ENCODE results near the gene OSBPL10. TPM values are rescaled to one million over a fixed set of nuclear protein-coding genes. Genes with fewer than 3 reads are reported as not detected.

Gene OSBPL10
- total RNA-seq, 1 experiment from 2014 or later = 74.7 TPM

GRCh38 chr3:31960793-31961431, 20.1 kb downstream of the OSBPL10 start:
- Mint-ChIP-seq H3K36me3 (ENCODE audit: insufficient read depth, unreplicated experiment) (peaks cover 17% of the 10 kb centered on the region), H3K9me3 (ENCODE audit: low read depth, unreplicated experiment) (no peaks in the 10 kb centered on the region), H3K27me3 (ENCODE audit: unreplicated experiment) (no peaks in the 10 kb centered on the region), H3K4me3 (ENCODE audit: low read depth, unreplicated experiment) (no peak overlapping the region), H3K27ac (ENCODE audit: unreplicated experiment) (peak overlapping the region; percentile 61), H3K4me1 (ENCODE audit: low read depth, unreplicated experiment) (peaks cover 40% of the 10 kb centered on the region)
- peak; percentile 27 for DNase-seq
- no TSS peak for BruUV-seq (replicated peaks)
- CTCF ChIA-PET = interaction anchor here (0.5 to 1.1 kb wide), 8 partner anchors 9 to 310 kb away, joined by 3 to 16 read pairs (median 3); partner anchors contain the start of gene ZNF860
- TF ChIP-seq, protein P1, sequence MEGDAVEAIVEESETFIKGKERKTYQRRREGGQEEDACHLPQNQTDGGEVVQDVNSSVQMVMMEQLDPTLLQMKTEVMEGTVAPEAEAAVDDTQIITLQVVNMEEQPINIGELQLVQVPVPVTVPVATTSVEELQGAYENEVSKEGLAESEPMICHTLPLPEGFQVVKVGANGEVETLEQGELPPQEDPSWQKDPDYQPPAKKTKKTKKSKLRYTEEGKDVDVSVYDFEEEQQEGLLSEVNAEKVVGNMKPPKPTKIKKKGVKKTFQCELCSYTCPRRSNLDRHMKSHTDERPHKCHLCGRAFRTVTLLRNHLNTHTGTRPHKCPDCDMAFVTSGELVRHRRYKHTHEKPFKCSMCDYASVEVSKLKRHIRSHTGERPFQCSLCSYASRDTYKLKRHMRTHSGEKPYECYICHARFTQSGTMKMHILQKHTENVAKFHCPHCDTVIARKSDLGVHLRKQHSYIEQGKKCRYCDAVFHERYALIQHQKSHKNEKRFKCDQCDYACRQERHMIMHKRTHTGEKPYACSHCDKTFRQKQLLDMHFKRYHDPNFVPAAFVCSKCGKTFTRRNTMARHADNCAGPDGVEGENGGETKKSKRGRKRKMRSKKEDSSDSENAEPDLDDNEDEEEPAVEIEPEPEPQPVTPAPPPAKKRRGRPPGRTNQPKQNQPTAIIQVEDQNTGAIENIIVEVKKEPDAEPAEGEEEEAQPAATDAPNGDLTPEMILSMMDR (IDR thresholded peaks at IDR 0.05; ENCODE audit: unreplicated experiment) = no peak
- intact Hi-C loops (cut with micrococcal nuclease; ENCODE audit: unreplicated experiment) = no loop called here

DNA sequence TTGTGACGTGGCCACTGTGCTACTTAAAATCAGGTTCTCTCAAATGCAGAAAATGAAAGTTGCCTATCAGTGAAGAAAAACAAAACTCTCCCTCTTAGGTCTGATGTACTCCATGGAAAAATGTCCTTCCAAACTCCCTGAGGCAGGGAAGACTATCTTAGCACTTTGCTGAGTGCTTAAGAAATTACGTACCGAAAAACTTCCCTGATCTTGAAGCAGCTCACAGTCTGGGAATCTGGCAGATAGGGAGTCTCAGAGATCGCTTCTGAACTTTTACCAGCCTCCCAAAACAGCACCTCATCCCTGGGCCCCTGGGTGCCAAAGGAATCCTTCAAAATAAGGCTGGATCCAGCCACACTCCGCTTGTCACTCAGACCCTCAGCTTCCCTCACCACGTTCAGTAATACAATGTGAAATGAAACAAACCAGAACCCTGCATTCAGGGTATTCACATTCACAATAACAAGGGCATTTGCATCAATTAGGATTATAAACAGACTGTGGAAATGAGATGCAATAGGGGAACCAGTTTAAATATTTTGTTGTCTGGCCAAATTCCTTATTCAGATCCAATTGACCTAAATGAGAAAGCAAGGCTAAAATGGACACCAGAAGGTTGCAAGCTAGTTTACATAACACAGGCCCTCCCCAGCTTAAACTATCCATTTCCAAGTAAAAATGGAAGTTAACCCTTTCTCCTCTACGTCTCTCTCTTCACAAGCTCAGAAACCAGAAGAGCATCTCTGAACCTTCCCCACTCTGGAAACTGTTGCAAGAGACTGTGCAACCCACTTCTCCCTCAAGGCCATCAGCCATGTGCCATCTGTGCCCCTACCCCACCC, 20.9 kb downstream of the OSBPL10 start:
- H3K27ac Mint-ChIP-seq (ENCODE audit: unreplicated experiment) = peak overlapping the region; percentile 61
- peaks cover 2% of the 10 kb centered on the region for H3K9me3 Mint-ChIP-seq (ENCODE audit: low read depth, unreplicated experiment)
- TF ChIP-seq, protein P1 (IDR thresholded peaks at IDR 0.05; ENCODE audit: unreplicated experiment) = no peak
- H3K36me3 Mint-ChIP-seq (ENCODE audit: insufficient read depth, unreplicated experiment) = peaks cover 17% of the 10 kb centered on the region
- intact Hi-C loops (cut with micrococcal nuclease; ENCODE audit: unreplicated experiment) = no loop called here
- DNase-seq = no peak
- H3K4me3 Mint-ChIP-seq (ENCODE audit: low read depth, unreplicated experiment) = no peak overlapping the region
- no peaks in the 10 kb centered on the region for H3K27me3 Mint-ChIP-seq (ENCODE audit: unreplicated experiment)
- BruUV-seq (replicated peaks) = no TSS peak
- H3K4me1 Mint-ChIP-seq (ENCODE audit: low read depth, unreplicated experiment) = peaks cover 40% of the 10 kb centered on the region
- CTCF ChIA-PET = interaction anchor here (1.1 kb wide), 1 partner anchor 13 kb away, joined by 3 read pairs; no protein-coding TSS in a partner anchor

GRCh38 chr3:31959251-31959650, 21.8 kb downstream of the OSBPL10 start:
- Mint-ChIP-seq H3K36me3 (ENCODE audit: insufficient read depth, unreplicated experiment) (peaks cover 13% of the 10 kb centered on the region), H3K27ac (ENCODE audit: unreplicated experiment) (no peak overlapping the region), H3K9me3 (ENCODE audit: low read depth, unreplicated experiment) (peaks cover 5% of the 10 kb centered on the region), H3K4me1 (ENCODE audit: low read depth, unreplicated experiment) (peaks cover 46% of the 10 kb centered on the region), H3K4me3 (ENCODE audit: low read depth, unreplicated experiment) (no peak overlapping the region), H3K27me3 (ENCODE audit: unreplicated experiment) (no peaks in the 10 kb centered on the region)
- DNase-seq = no peak
- TF ChIP-seq, protein P1 (IDR thresholded peaks at IDR 0.05; ENCODE audit: unreplicated experiment) = no peak
- BruUV-seq (replicated peaks) = no TSS peak
- CTCF ChIA-PET = no interaction called here
- intact Hi-C loops (cut with micrococcal nuclease; ENCODE audit: unreplicated experiment) = no loop called here

DNA sequence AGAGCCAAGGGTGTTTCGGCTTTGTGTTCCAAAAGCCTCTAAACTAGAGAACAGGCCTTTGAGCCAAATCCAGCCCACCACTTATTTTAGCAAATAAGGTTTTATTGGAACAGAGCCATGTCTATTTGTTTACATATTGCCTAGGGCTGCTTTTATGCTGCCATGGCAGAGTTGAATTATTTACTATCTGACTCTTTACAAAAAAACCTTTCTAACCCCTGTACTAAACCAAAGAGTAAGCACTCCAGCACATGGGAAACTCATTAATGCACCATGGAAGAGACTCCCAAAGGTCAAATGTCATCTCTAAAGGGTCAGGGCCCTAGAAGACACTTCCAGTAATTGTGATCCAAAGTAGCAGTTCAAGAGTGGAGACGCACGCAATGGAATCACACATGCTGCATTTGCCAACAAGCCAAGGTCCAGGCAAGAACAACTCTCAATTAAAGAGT, 22.3 kb downstream of the OSBPL10 start:
- peaks cover 10% of the 10 kb centered on the region for H3K36me3 Mint-ChIP-seq (ENCODE audit: insufficient read depth, unreplicated experiment)
- H3K4me3 Mint-ChIP-seq (ENCODE audit: low read depth, unreplicated experiment) = no peak overlapping the region
- peaks cover 49% of the 10 kb centered on the region for H3K4me1 Mint-ChIP-seq (ENCODE audit: low read depth, unreplicated experiment)
- DNase-seq = no peak
- H3K27ac Mint-ChIP-seq (ENCODE audit: unreplicated experiment) = no peak overlapping the region
- TF ChIP-seq, protein P1 (IDR thresholded peaks at IDR 0.05; ENCODE audit: unreplicated experiment) = no peak
- CTCF ChIA-PET = no interaction called here
- no peaks in the 10 kb centered on the region for H3K27me3 Mint-ChIP-seq (ENCODE audit: unreplicated experiment)
- intact Hi-C loops (cut with micrococcal nuclease; ENCODE audit: unreplicated experiment) = no loop called here
- H3K9me3 Mint-ChIP-seq (ENCODE audit: low read depth, unreplicated experiment) = peaks cover 5% of the 10 kb centered on the region
- no TSS peak for BruUV-seq (replicated peaks)
